ENCODE data around the gene DNAH2. TPM values are rescaled to one million over a fixed set of nuclear protein-coding genes. Genes with fewer than 3 reads are reported as not detected.

Gene DNAH2
- polyA plus RNA-seq, 2 of the 4 experiments (the other 2 are of a cell fraction) = 0.01 to 0.08 TPM

DNA sequence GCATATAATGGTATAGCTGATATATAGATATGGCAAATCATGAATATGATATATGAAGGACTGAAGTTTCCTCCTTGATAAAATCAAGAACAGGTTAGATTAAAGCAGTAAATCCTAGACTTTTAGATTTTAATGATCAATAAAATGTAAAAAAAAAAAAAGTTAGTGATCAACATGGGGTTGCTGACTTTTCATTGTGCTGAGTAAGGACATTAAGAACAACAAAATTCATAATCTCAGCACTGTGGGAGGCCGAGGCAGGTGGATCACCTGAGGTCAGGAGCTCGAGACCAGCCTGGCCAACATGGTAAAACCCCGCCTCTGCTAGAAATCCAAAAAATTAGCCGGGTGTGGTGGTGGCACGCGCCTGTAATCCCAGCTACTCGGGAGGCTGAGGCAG is 160.7 kb downstream of the DNAH2 start:
- POLR2A ChIA-PET = no interaction called here
- Histone ChIP-seq H3K9me3 (no peaks in the 10 kb centered on the region), H3K4me2 (no peak overlapping the region), H3K27ac (no peak overlapping the region), H3K4me3 (no peak overlapping the region), H3K4me1 (peaks cover 8% of the 10 kb centered on the region)
- ATAC-seq (no peak), FAIRE-seq (no peak), DNase-seq (ENCODE audit: low read depth in 1 of 2, low spot score in 1 of 2) (no peak)
- peak; percentile 60 for TF ChIP-seq MAFK (IDR thresholded peaks at IDR 0.05; ENCODE audit: partially characterized antibody)
- TF ChIP-seq, protein P1, sequence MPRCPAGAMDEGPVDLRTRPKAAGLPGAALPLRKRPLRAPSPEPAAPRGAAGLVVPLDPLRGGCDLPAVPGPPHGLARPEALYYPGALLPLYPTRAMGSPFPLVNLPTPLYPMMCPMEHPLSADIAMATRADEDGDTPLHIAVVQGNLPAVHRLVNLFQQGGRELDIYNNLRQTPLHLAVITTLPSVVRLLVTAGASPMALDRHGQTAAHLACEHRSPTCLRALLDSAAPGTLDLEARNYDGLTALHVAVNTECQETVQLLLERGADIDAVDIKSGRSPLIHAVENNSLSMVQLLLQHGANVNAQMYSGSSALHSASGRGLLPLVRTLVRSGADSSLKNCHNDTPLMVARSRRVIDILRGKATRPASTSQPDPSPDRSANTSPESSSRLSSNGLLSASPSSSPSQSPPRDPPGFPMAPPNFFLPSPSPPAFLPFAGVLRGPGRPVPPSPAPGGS (IDR thresholded peaks at IDR 0.05) = no peak
- WGBS (ENCODE audit: missing lambda C conversion rate) = 92% methylated on average over 7 of the region's 7 CpGs
- CTCF ChIA-PET = interaction anchor here (1.1 to 10.6 kb wide), 4 partner anchors 8 to 190 kb away, joined by 3 to 108 read pairs (median 4); partner anchors contain the start of gene WRAP53

DNA sequence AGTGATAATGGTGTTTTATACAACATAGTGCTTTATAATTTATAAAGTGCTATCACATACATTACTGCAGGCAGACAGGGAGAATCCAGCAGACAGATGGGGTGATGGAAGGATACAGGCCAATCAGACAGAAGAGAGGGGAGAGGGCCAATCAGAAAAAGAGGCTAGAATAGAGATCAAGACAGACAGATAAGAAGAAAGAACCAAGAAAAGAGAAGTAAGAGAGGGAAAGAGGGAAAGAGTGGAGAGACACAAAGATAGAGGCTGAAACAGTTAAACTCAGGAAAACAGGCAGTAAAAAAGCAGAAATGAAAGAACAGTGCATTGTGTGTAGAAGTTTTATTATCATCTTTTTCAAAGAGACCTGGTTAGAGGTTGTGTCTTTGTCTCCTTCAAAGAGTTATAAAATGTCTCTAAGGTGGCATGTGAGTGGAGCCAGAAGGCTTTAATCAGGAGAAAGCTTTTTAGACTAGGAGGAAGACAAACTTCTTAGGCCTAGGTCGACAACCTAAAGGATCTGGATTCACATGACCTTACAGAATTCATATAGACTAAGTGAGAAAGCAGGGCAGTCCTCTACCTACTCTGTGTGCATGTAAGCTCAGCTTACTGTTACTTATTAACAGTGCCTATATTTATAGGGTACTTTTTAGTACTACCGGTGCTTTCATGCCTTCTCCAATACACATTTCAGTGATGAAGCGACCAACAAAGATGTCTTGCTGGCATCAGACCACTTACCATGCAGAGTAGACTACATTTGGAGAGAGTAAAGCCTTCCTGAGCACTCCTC is 162.7 kb downstream of the DNAH2 start:
- ATAC-seq (0 out of 6 replicates have a peak, but pooled peaks of 1 of the 2 experiments have one; percentile 18), FAIRE-seq (no peak), DNase-seq (ENCODE audit: low read depth in 1 of 2, low spot score in 1 of 2) (no peak)
- POLR2A ChIA-PET = no interaction called here
- WGBS (ENCODE audit: missing lambda C conversion rate) = 67% methylated on average over 3 of the region's 3 CpGs
- peaks cover 16% of the 10 kb centered on the region for H3K4me1 ChIP-seq
- no peak overlapping the region for H3K4me3 ChIP-seq
- no peak overlapping the region for H3K4me2 ChIP-seq
- H3K9me3 ChIP-seq = no peaks in the 10 kb centered on the region
- CTCF ChIA-PET = interaction anchor here (0.6 to 1.4 kb wide), 5 partner anchors 9 to 1746 kb away, joined by 3 to 4 read pairs (median 3); partner anchors contain the start of gene CHD3
- H3K27ac ChIP-seq = no peak overlapping the region
- no peak for TF ChIP-seq FOSL2 (IDR thresholded peaks at IDR 0.05)
- TF ChIP-seq FOSL2 (CRISPR knock-in tag; IDR thresholded peaks at IDR 0.05) = no peak

DNA sequence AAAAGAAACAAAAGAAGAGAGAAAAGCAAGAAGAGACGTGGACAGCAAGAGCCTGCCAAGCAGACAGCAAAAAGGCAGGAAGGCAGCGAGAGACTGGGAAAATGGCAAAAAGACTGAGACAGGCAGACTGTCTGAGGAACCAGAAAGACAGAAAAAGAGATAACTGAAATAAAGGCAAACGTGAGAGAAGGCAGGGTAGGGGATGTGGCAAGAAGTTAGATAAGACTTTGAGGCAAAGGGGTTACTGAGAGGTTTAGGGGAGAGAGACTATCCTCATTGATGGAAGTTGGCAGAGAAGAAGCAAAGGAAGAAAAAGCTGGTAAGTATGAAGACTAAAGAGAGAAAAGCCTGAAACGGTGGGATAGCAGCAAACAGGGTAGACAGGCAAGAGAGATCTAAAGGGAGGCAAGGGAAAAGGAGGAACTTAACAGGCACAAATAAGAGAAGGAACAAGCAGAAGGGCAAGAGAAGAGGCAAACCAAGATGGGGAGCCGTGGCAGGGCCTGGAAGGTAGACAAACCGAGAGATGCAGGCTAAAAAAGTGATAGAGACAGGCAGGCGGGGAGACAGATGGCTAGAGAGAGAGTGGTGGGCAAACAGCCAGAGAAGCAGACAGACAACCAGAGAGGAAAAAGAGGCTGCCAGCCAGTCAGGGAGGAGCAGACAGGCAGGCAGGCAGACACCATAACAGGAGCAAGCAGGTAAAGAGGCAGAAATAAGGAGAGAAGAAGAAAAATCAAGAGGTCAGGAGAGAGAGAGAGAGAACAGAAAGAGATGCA is 163.9 kb downstream of the DNAH2 start:
- H3K4me3 ChIP-seq = no peak overlapping the region
- POLR2A ChIA-PET = no interaction called here
- ATAC-seq (no peak), DNase-seq (ENCODE audit: low read depth in 1 of 2, low spot score in 1 of 2) (no peak), FAIRE-seq (no peak)
- no peak overlapping the region for H3K4me2 ChIP-seq
- no peaks in the 10 kb centered on the region for H3K9me3 ChIP-seq
- CTCF ChIA-PET = interaction anchor here (1.4 kb wide), 1 partner anchor 20 kb away, joined by 4 read pairs; no protein-coding TSS in a partner anchor
- TF ChIP-seq JUNB (IDR thresholded peaks at IDR 0.05) (no peak), CHD4 (IDR thresholded peaks at IDR 0.05; ENCODE audit: borderline replicate concordance) (no peak), NFE2L2 (conservative IDR thresholded peaks at IDR 0.05; ENCODE audit: low read length) (no peak), TFCP2L1 (CRISPR knock-in tag; IDR thresholded peaks at IDR 0.05) (no peak), MYC (IDR thresholded peaks at IDR 0.05; ENCODE audit: borderline replicate concordance, low read length) (no peak), RFX5 (IDR thresholded peaks at IDR 0.05) (no peak)
- TF ChIP-seq, protein P2, sequence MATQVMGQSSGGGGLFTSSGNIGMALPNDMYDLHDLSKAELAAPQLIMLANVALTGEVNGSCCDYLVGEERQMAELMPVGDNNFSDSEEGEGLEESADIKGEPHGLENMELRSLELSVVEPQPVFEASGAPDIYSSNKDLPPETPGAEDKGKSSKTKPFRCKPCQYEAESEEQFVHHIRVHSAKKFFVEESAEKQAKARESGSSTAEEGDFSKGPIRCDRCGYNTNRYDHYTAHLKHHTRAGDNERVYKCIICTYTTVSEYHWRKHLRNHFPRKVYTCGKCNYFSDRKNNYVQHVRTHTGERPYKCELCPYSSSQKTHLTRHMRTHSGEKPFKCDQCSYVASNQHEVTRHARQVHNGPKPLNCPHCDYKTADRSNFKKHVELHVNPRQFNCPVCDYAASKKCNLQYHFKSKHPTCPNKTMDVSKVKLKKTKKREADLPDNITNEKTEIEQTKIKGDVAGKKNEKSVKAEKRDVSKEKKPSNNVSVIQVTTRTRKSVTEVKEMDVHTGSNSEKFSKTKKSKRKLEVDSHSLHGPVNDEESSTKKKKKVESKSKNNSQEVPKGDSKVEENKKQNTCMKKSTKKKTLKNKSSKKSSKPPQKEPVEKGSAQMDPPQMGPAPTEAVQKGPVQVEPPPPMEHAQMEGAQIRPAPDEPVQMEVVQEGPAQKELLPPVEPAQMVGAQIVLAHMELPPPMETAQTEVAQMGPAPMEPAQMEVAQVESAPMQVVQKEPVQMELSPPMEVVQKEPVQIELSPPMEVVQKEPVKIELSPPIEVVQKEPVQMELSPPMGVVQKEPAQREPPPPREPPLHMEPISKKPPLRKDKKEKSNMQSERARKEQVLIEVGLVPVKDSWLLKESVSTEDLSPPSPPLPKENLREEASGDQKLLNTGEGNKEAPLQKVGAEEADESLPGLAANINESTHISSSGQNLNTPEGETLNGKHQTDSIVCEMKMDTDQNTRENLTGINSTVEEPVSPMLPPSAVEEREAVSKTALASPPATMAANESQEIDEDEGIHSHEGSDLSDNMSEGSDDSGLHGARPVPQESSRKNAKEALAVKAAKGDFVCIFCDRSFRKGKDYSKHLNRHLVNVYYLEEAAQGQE (IDR thresholded peaks at IDR 0.05) = no peak
- TF ChIP-seq, protein P3, sequence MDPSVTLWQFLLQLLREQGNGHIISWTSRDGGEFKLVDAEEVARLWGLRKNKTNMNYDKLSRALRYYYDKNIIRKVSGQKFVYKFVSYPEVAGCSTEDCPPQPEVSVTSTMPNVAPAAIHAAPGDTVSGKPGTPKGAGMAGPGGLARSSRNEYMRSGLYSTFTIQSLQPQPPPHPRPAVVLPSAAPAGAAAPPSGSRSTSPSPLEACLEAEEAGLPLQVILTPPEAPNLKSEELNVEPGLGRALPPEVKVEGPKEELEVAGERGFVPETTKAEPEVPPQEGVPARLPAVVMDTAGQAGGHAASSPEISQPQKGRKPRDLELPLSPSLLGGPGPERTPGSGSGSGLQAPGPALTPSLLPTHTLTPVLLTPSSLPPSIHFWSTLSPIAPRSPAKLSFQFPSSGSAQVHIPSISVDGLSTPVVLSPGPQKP (IDR thresholded peaks at IDR 0.05; ENCODE audit: low read depth, low read length) = no peak
- H3K4me1 ChIP-seq = peaks cover 16% of the 10 kb centered on the region
- WGBS (ENCODE audit: missing lambda C conversion rate) = 84% methylated on average over 7 of the region's 7 CpGs
- H3K27ac ChIP-seq = 0 out of 6 replicates have a peak overlapping the region, but pooled peaks of 1 of the 2 experiments have one; percentile 2

All from A549 (cell line).